Stimulated activated naive CD4-positive, alpha-beta T cell (primary cell): Measurements from ENCODE around the gene AGXT2.
"Not testable (repeated sequence)": the region's sequence is repeated elsewhere in the genome, so short reads cannot be mapped to it uniquely, and the experiment has no call there.

Experiments
- DNase-seq, 6 experiments: peaks; one replicate each; lab custom pipeline; 2025; lab: John Stamatoyannopoulos, UW

AGXT2 gene

GRCh38 chr5:35052838-35053237 lies 5.1 kb upstream of the AGXT2 start:
- no peak for DNase-seq

GRCh38 chr5:35050541-35051126 lies 2.9 kb upstream of the AGXT2 start:
- DNase-seq: no peak

- DNase-seq: no peak
Measured at GRCh38 chr5:35048910-35049309, 1.2 kb upstream of the AGXT2 start.

- no peak for DNase-seq
Measured at GRCh38 chr5:35046774-35047173, 975 bp downstream of the AGXT2 start.

GRCh38 chr5:35045280-35045679 lies 2.5 kb downstream of the AGXT2 start:
- no peak for DNase-seq

- DNase-seq: no peak
Measured at GRCh38 chr5:35044649-35045048, 3.1 kb downstream of the AGXT2 start.

- no peak for DNase-seq
Measured at GRCh38 chr5:35042781-35043180, 5.0 kb downstream of the AGXT2 start.

GRCh38 chr5:35041261-35041660 lies 6.5 kb downstream of the AGXT2 start:
- DNase-seq: no peak

GRCh38 chr5:35038891-35039290 lies 8.9 kb downstream of the AGXT2 start:
- DNase-seq: no peak

GRCh38 chr5:35036536-35036935 lies 11.2 kb downstream of the AGXT2 start:
- no peak for DNase-seq

GRCh38 chr5:35035929-35036328 lies 11.8 kb downstream of the AGXT2 start:
- not testable (repeated sequence) for DNase-seq

- no peak for DNase-seq
Measured at GRCh38 chr5:35035271-35035670, 12.5 kb downstream of the AGXT2 start.

GRCh38 chr5:35032356-35032755 lies 15.4 kb downstream of the AGXT2 start:
- no peak for DNase-seq

- no peak for DNase-seq
Measured at GRCh38 chr5:35031276-35031675, 16.5 kb downstream of the AGXT2 start.

- no peak for DNase-seq
Measured at GRCh38 chr5:35030426-35031100, 17.2 kb downstream of the AGXT2 start.

- DNase-seq: no peak
Measured at GRCh38 chr5:35029333-35029732, 18.4 kb downstream of the AGXT2 start.

- no peak for DNase-seq
Measured at GRCh38 chr5:35026941-35027340, 20.8 kb downstream of the AGXT2 start.

GRCh38 chr5:35026280-35026840 lies 21.4 kb downstream of the AGXT2 start:
- no peak for DNase-seq

GRCh38 chr5:35024911-35025510 lies 22.7 kb downstream of the AGXT2 start:
- DNase-seq: no peak

GRCh38 chr5:35023391-35024178 lies 24.2 kb downstream of the AGXT2 start:
- DNase-seq: no peak

- DNase-seq: no peak
Measured at GRCh38 chr5:35016174-35017051, 31.3 kb downstream of the AGXT2 start.
